Fibroblast of skin of left quadriceps (primary cell): ENCODE results near the gene TMEM43.
A peak's percentile ranks its signal among the peaks of the same experiment; 100 is the strongest.

ENCODE experiments used
- DNase-seq, 2 experiments: peaks; one replicate each; pipeline ENCODE4 v3.0.0-alpha.2; 2013; ENCODE audit warnings: low read depth in 2 of 2

Gene TMEM43

DNA sequence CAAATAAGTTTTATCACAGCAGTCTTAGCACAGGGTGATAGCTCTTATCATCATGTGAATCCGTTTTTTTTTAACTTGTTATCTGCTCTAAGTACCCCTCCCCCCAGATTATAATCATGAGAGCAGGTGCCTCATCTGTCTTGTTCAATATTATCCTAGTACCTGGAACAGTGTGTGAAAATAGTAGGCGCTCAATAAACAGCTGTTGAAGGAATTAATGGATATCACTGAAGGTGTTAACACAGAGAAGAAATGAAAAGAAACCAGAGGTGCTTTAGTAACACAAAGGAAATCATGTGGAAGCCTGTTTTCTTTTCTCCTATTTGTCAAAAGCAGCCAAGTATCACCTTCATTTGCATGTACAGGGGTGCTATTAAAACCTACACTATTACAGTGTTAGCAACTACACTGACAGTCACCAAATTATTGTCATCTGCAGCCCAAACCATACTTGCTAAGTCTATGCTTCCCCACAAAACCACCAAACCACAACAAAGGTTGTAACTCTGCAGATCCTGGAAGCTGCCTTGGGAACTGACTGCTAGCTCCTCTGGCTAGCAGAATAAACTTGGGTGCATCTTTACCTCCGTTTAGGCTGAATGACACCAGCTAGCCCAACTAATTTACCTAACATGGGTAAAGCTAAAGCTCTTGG is 50.7 kb downstream of the TMEM43 start:
- DNase-seq: peak in 1 of 2 experiments; percentile 30

DNA sequence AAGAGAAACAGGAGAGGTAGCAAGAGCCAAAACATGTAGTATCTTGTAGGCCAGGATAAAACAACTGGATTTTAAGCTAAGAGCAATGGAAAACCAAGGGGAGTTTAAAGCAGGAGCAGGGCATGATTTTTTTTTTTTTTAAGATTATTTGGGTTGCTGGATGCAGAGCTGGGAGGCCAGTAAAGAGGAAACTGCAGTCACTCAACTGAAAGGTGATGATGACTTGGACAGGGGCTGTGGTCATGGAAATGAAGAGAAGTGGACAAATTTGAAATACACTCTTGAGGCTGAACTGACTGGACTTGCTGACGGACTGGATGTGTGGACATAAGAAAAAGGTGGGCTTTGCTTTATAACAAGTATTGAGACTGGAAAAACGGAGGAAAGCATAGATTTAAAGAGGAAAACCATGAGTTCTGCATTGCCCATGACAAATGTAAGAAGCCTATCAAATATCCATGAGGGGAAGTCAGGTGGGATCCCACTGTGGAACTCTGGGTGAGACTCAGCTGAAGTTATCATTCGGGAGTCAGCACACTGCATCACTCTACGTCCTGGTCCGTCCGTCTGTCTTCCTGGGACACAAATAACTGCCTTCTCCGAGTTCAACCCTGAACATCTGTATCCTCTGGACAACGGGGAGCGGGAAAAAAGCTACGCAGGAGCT is 52.9 kb downstream of the TMEM43 start:
- DNase-seq: no peak

DNA sequence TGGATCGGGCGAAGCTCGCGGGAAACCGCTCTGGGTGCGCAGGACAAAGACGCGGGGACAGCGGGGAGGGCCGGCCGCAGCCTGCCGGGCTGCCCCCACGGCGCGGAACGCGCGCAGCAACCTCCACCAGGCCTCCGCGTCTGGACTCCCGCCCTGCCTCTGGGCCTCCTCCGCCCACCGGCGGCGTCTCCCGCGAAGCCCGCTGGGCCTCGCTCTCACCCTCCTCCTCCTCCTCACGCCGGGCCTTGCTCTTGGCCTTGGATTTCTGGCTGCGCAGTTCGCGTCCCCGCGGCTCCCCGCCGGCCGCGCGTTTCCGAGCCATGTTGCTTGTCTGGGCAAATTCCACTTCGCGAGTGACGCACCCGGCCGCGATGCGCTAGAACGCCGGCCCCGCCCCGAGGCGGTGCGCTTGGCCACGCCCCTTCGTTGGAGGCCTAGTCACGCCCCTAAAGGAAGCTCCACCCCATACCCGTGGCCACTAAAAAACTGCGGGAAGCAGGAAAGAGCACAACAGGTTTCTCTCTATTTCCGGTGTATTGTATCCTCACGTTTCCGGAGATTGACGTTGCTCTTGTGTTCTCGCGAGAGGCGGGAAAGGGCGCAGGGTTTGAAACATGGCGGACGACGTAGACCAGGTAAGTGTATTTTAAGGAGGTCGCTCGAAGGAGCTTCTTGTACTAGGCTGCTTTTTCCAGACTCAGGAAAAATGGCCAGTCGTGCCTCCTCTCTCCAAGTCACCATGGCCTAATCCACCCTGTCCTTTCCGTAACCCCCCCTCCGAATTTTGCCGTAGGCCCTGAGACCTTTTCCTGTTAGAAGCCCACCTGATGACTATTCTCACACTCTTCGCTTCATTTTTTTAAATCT is 53.6 kb downstream of the TMEM43 start, which contains the start of the genes LSM3 and XPC:
Gene LSM3, plus strand, starts transcription at position 571 of the 867 bp plus-strand sequence. Its CDS starts 44 bp downstream, at position 615.
Gene XPC, minus strand, starts transcription at position 355 of the 867 bp plus-strand sequence. Its CDS starts 33 bp downstream, at position 322.
- DNase-seq: peak; percentile 99

DNA sequence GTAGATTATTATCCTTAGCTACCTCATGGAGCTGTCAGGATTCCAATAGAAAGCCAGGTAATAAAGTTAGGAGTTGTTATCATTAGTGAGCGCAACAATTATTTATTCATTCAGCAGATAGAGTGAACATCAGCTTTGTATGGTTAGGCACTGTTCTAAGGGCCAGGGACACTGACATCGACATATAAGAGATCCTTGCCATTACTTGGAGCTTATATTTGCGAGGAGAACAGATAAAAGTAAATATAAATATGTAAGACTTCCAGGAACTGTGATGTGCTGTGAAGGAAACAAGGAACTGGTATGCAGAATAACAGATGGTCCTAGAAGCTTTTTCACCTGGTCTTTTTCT is 54.2 kb downstream of the TMEM43 start:
- no peak for DNase-seq

DNA sequence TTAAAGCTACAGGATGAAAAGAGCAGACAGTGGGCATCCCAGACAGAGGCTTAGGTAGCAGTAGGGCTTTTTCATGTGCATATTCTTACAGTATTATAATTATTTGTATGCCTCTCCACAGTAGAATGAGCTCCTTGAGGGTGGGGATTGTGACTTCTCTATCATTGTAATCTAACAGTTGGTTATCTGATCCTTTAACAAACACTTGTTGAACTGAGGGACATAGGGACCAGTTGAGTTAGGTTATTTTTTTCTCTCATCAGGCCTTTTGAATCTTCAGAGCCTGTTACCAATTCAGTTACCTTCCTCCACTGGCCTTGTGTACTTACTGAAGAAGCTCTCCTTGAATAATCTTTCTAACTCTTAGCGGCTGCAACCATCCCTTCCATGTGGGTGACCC is 54.9 kb downstream of the TMEM43 start:
- no peak for DNase-seq

DNA sequence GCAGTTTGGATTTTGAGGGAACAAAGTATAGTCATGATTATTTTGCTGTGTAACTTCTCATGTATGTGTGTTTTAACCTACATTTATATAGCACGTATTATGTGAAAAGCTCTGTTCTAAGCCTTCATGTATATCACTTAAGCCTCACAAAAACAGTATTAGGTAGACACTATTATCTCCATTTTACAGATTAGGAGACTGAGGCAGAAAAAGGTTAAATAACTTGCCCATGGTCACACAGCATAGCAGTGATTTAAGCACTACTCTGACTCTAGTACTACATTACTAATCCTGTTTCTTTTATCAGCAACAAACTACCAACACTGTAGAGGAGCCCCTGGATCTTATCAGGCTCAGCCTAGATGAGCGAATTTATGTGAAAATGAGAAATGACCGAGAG is 56.4 kb downstream of the TMEM43 start:
- DNase-seq: no peak

DNA sequence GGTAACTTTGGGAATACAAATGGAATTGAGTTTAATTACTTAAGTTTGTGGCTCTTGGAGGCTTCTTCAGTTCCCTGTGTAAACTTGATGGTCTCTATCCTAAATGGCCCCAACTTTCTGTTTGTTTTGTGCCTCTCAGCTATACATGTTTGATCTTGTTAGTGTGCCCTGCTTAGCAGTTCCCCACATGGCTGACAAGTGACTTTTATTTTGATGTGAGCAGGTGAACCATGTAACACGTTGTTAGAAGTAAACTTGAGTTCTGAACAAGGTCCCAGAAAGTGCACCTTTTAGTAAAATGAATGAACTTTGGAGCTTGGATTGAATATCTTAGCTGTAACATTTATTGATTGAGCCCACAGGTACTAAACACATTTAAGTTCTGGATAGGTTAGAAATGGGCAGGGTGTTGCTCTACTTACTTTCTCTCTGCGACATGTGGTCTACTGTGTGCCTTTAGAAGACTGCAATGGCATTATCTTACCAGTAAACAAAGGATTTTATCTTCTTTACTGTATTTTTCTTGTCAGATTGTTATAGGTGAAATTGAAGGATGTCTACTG is 58.2 kb downstream of the TMEM43 start:
- DNase-seq: no peak

DNA sequence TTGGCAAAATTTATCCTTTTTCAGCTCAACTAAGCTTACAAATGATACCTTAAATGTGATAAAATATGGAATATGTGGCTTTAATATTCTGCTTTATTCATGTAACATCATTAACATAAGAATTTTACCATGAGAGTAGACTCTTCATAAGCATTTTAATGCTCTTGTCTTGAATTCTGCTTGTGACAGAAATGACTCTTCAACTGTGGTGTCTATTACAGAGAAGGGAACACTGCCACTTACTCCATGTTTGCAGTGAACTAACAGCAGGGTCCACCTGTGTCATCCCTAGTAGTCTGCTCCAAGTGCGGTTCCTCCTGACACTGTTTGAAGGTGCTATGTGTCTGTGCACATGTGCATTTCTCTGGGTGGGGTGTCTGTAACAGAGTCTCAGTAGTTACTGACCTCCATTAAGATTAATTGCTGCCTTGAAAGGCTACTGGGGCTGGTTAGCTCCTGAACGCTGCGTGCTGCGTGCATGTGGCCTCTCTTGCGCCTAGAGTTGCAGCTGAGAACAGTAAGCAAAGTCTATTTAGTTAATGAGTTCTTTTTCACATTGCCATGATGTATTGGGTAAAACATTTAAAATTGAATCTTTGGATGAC is 62.1 kb downstream of the TMEM43 start:
- no peak for DNase-seq

DNA sequence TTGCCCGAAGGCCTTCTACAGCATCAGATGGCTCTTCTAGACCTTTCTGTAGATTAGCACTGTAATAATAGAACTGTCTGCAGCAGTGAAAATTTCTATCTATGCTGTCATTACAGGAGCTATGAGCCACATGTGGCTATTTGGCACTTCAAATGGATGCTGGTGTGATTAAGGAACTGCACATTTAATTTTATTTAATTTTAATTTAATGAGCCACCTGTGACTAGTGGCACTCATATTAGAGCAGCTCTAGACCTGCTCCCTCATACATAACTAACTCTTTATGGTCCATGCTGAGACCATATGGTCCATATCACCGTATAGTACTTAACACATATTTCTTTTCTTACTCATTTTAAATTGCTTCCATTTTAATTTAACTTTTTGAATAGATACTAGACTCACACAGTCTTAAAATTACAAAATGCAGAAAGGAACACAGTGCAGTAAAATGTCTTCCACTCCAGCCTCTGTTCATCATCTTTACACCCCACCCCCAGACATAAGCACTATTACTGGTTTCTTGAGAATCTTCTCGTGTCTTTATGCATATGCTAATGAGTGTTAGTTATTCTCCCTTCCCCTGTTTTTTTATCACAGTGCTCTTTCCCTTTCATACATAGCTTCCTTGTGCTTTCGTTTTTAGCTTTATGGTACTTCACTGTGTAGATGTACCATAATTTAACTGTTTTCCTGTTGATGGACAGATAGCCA is 63.3 kb downstream of the TMEM43 start:
- DNase-seq: no peak
